GM18499 (cell line): ENCODE results near the gene OLR1.

Experiments used
- ATAC-seq: cut with Tn5 transposase; IDR thresholded peaks from one replicate; pipeline ENCODE4 v1.9.1; 2021; ENCODE audit warnings: moderate number of reproducible peaks; ENCODE audit not compliant: insufficient read depth, unreplicated experiment

Gene OLR1

GRCh38 chr12:10113075-10113474 is 58.9 kb downstream of the OLR1 start:
- ATAC-seq: no peak

DNA sequence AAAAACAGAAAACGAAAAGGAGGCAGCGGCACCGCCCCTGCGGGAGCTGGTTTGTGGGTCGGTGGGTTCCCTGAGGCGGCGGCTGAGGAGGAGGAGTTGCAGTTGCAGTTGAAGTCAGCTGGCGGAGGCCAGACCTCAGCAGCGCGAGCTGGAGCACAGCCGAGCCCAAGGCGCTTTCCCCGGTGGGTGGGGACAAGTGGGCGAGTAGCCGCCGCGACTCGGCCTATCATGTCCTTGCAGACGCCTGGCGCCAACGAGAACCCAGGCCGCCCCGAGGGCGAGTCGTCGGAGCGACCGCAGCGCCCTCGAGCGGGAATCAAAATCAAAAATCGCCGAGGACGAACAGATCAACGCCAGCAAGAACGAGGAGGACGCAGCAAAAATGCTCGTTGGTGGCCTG is 60.5 kb downstream of the OLR1 start:
- ATAC-seq: no peak

GRCh38 chr12:10110256-10110844 is 61.6 kb downstream of the OLR1 start:
- ATAC-seq: no peak
